ENCODE measurements around the gene TRIM39. TPM values are rescaled to one million over a fixed set of nuclear protein-coding genes. Genes with fewer than 3 reads are reported as not detected.

TRIM39 gene
- total and polyA plus RNA-seq, 4 donors: 2.7 to 11.0 (median 4.4) TPM

DNA sequence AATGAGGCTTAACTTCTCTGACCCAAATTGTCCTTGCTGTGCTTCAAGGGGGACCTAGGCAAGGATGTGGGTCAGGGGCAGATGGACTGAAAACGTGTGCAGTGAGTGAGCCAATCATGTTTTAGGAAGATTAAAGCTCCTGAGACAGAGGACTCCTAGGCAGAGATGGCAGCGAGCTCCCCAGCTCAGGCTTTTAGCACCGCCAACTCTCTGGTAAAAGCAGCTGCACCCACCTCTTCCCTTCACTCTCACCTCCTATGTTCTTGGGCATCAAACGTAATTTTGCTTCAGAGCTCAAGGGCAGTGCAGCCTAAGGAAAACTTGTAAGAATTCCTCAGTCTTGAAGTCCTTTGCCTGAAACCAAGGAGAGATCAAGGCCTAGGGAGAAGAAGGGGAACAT, 28.6 kb downstream of the TRIM39 start (continued):
- TF ChIP-seq JUND (IDR thresholded peaks at IDR 0.05): no peak
- TF ChIP-seq REST (IDR thresholded peaks at IDR 0.05): no peak
- TF ChIP-seq ATF3 (IDR thresholded peaks at IDR 0.05): no peak

DNA sequence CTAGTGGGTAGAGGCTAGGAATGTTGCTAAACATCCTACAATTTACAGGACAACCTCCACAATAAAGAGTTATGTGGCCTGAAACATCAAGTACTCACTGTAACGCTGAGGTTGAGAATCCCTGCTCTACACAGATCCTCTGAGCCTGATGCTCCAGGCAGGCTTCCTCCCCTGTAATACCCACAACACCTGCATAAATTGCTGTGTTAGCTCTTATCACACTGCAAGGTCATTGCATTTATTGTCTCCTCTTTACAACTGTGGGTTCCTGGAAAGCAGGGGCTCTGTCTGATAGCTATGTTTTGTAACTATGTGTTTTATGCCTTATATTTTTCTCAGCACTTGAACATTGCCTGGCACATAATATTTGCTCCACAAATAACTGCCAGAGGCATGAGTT, 29.8 kb downstream of the TRIM39 start:
- H3K9me3 ChIP-seq (ENCODE audit: control insufficient read depth in 4 of 4, low read length in 3 of 4): no peaks in the 10 kb centered on the region
- H3K4me3 ChIP-seq (ENCODE audit: low read depth in 1 of 3, low read length in 3 of 3): no peak overlapping the region
- no peaks in the 10 kb centered on the region for H3K36me3 ChIP-seq (ENCODE audit: control insufficient read depth in 4 of 4, insufficient read depth in 3 of 4, low read depth in 1 of 4, low read length in 3 of 4)
- H3K27me3 ChIP-seq (ENCODE audit: control insufficient read depth in 4 of 4, insufficient read depth in 4 of 4, low read length in 3 of 4): peaks cover 0 to 14% (median 4%) of the 10 kb centered on the region in 4 donors
- H3K27ac ChIP-seq (ENCODE audit: low read depth in 1 of 2, low read length in 2 of 2): no peak overlapping the region
- WGBS: 75% methylated on average over 1 of the region's 1 CpG
- no peak overlapping the region for H3K9ac ChIP-seq (ENCODE audit: low read depth in 1 of 2, low read length in 2 of 2)
- TF ChIP-seq CTCF (IDR thresholded peaks at IDR 0.05; ENCODE audit: low read depth, low read length, missing input control): no peak
- no peak for TF ChIP-seq ZBTB33 (IDR thresholded peaks at IDR 0.05)
- TF ChIP-seq HNF4G (IDR thresholded peaks at IDR 0.05): no peak
- no peak for TF ChIP-seq HNF4A (conservative IDR thresholded peaks at IDR 0.05)
- no peak for TF ChIP-seq JUND (IDR thresholded peaks at IDR 0.05)
- TF ChIP-seq EGR1 (IDR thresholded peaks at IDR 0.05; ENCODE audit: low read depth in 2 of 2): no peak
- no peak for TF ChIP-seq GABPA (IDR thresholded peaks at IDR 0.05 in 1 of 2, conservative IDR thresholded peaks at IDR 0.05 in 1 of 2)
- TF ChIP-seq, protein P1, sequence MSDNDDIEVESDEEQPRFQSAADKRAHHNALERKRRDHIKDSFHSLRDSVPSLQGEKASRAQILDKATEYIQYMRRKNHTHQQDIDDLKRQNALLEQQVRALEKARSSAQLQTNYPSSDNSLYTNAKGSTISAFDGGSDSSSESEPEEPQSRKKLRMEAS (IDR thresholded peaks at IDR 0.05): no peak
- TF ChIP-seq NR2F2 (IDR thresholded peaks at IDR 0.05): no peak
- TF ChIP-seq REST (IDR thresholded peaks at IDR 0.05): no peak
- TF ChIP-seq RXRA (IDR thresholded peaks at IDR 0.05): no peak
- TF ChIP-seq FOXA2 (IDR thresholded peaks at IDR 0.05): no peak
- TF ChIP-seq SP1 (IDR thresholded peaks at IDR 0.05): no peak
- TF ChIP-seq YY1 (IDR thresholded peaks at IDR 0.05): no peak
- no peak for TF ChIP-seq FOXA1 (IDR thresholded peaks at IDR 0.05)
- DNase-seq (ENCODE audit: low spot score): no peak
- H3K4me1 ChIP-seq (ENCODE audit: control insufficient read depth in 4 of 4, insufficient read depth in 4 of 4, low read length in 3 of 4): peaks cover 0 to 4% (median 2%) of the 10 kb centered on the region in 4 donors

All from liver (tissue), 9 donors.